OCI-LY7 (cell line): ENCODE results near the gene ADGRG6. TPM values are rescaled to one million over a fixed set of nuclear protein-coding genes. Genes with fewer than 3 reads are reported as not detected.
"Not testable (repeated sequence)": the region's sequence is repeated elsewhere in the genome, so short reads cannot be mapped to it uniquely, and the experiment has no call there.

Experiments used
- BruUV-seq: library from RNA; stranded (reverse); fragments of 400-500 nt; replicated peaks from 2 replicates; lab custom pipeline; 2021; lab: Mats Ljungman, UMichigan
- CTCF ChIA-PET: fragments of 300-600 bp; sonication (Branson Sonifier 250); formaldehyde crosslinking; loops from one replicate; lab custom pipeline; 2022; ENCODE audit warnings: antibody characterized with exemption; ENCODE audit not compliant: unreplicated experiment; lab: Charles Lee
- POLR2A ChIA-PET: fragments of 300-600 bp; sonication (Branson Sonifier 250); formaldehyde crosslinking; loops from one replicate; lab custom pipeline; 2022; ENCODE audit warnings: antibody characterized with exemption; lab: Charles Lee
- DNase-seq: peaks from one replicate; pipeline ENCODE4 v3.0.0-alpha.2; 2015; ENCODE audit warnings: low spot score
- H2AFZ ChIP-seq: fragments of 200-600 bp; sonication (generic), shearing (Covaris generic); 2 replicates; pipeline ENCODE4 v1.6.1; 2014; ENCODE audit warnings: mild to moderate bottlenecking, antibody characterized with exemption, low read length, moderate library complexity
- H3K27ac ChIP-seq: fragments of 200-600 bp; sonication (generic); 2 replicates; pipeline ENCODE4 v1.5.1; 2014; ENCODE audit warnings: mixed run types, low read depth, mild to moderate bottlenecking, moderate library complexity, low read length, inconsistent platforms; ENCODE audit not compliant: poor library complexity, severe bottlenecking
- H3K36me3 ChIP-seq: fragments of 200-600 bp; sonication (generic); 2 replicates; pipeline ENCODE4 v1.6.1; 2014; ENCODE audit warnings: mild to moderate bottlenecking, antibody characterized with exemption, low read length, moderate library complexity, mixed read lengths; ENCODE audit not compliant: insufficient read depth
- H3K4me1 ChIP-seq: fragments of 200-600 bp; sonication (generic); 2 replicates; pipeline ENCODE4 v1.5.1; 2014; ENCODE audit warnings: mild to moderate bottlenecking, low read length; ENCODE audit not compliant: insufficient read depth, poor library complexity, severe bottlenecking
- H3K4me2 ChIP-seq: fragments of 200-600 bp; sonication (generic); 2 replicates; pipeline ENCODE4 v1.6.1; 2014; ENCODE audit warnings: mild to moderate bottlenecking, low read length
- H3K4me3 ChIP-seq: fragments of 200-600 bp; sonication (generic); 2 replicates; pipeline ENCODE4 v1.5.1; 2014; ENCODE audit warnings: mild to moderate bottlenecking, low read depth, low read length; ENCODE audit not compliant: poor library complexity, severe bottlenecking
- H3K79me2 ChIP-seq: fragments of 200-600 bp; sonication (generic); 2 replicates; pipeline ENCODE4 v1.6.1; 2016; ENCODE audit warnings: low read depth, mild to moderate bottlenecking, low read length, moderate library complexity, mixed read lengths; ENCODE audit not compliant: insufficient read depth
- H3K9me2 ChIP-seq: fragments of 200-600 bp; sonication (generic); 2 replicates; pipeline ENCODE4 v1.6.1; 2016; ENCODE audit warnings: mild to moderate bottlenecking, low read length, mixed read lengths; ENCODE audit not compliant: insufficient read depth
- H3K9me3 ChIP-seq: fragments of 200-600 bp; sonication (generic); 2 replicates; pipeline ENCODE4 v1.6.1; 2014; ENCODE audit warnings: mild to moderate bottlenecking, mixed run types, low read length, mixed read lengths
- H4K20me1 ChIP-seq: fragments of 200-600 bp; sonication (generic); 2 replicates; pipeline ENCODE4 v1.6.1; 2014; ENCODE audit warnings: mild to moderate bottlenecking, antibody characterized with exemption, low read length, moderate library complexity, mixed read lengths; ENCODE audit not compliant: insufficient read depth
- EZH2phosphoT487 ChIP-seq: fragments of 200-600 bp; sonication (generic); IDR thresholded peaks from 2 replicates; pipeline ENCODE4 v1.6.1; 2018; ENCODE audit warnings: low read depth, borderline replicate concordance, mild to moderate bottlenecking, mixed run types, antibody characterized with exemption, low read length, moderate library complexity, mixed read lengths
- intact Hi-C: fragments of 100-400 bp; cut with micrococcal nuclease; formaldehyde crosslinking; loops from one replicate; pipeline ENCODE4 v1.10.0; 2022; ENCODE audit not compliant: unreplicated experiment
- total RNA-seq, 2 experiments: library from RNA; depleted of rRNA in 1 of 2; stranded (reverse); fragments of >200 nt in 1 of 2; shearing (Covaris generic) in 1 of 2; gene quantifications; 2 replicates each; pipeline ENCODE4 v1.2.3, GENCODE V29; 2014 to 2022
- TF ChIP-seq, protein P1 (sequence below): fragments of 200-600 bp; sonication (generic); conservative IDR thresholded peaks from 2 replicates; pipeline ENCODE4 v1.5.1; 2014; ENCODE audit warnings: mild to moderate bottlenecking, antibody characterized with exemption, low read length, moderate library complexity, mixed read lengths

The ADGRG6 gene
- total RNA-seq, 2 experiments from 2014 or later = not detected

DNA sequence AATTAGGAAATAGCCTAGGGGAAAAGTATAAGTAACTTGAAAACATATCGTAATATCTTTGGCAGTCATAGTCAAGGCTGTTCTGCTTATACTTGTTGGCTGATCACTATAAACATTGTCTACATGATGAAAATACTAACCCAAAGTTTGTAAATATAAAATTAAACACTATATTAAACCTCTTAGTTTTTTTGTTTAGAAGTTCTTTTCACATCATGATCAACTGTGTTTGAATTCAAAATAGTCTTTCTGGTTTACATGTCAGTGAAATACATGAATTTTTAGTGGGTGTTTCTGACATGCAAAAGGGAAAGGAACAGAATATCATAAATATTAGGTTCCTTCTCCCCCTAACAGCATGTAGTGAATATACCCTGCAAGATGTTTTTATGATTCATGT lies 43.5 kb downstream of the ADGRG6 start:
- no TSS peak for BruUV-seq
- H3K4me1 ChIP-seq = no peaks in the 10 kb centered on the region
- H3K36me3 ChIP-seq = no peaks in the 10 kb centered on the region
- H3K4me2 ChIP-seq = no peak overlapping the region
- TF ChIP-seq, protein P1, sequence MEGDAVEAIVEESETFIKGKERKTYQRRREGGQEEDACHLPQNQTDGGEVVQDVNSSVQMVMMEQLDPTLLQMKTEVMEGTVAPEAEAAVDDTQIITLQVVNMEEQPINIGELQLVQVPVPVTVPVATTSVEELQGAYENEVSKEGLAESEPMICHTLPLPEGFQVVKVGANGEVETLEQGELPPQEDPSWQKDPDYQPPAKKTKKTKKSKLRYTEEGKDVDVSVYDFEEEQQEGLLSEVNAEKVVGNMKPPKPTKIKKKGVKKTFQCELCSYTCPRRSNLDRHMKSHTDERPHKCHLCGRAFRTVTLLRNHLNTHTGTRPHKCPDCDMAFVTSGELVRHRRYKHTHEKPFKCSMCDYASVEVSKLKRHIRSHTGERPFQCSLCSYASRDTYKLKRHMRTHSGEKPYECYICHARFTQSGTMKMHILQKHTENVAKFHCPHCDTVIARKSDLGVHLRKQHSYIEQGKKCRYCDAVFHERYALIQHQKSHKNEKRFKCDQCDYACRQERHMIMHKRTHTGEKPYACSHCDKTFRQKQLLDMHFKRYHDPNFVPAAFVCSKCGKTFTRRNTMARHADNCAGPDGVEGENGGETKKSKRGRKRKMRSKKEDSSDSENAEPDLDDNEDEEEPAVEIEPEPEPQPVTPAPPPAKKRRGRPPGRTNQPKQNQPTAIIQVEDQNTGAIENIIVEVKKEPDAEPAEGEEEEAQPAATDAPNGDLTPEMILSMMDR = no peak
- TF ChIP-seq EZH2phosphoT487 = no peak
- no peaks in the 10 kb centered on the region for H3K79me2 ChIP-seq
- ChIA-PET CTCF (no interaction called here), POLR2A (no interaction called here)
- no peaks in the 10 kb centered on the region for H3K9me2 ChIP-seq
- H3K4me3 ChIP-seq = no peak overlapping the region
- no peaks in the 10 kb centered on the region for H3K9me3 ChIP-seq
- intact Hi-C loops = no loop called here
- H4K20me1 ChIP-seq = no peaks in the 10 kb centered on the region
- DNase-seq = no peak
- H3K27ac ChIP-seq = no peak overlapping the region
- H2AFZ ChIP-seq = no peak overlapping the region

DNA sequence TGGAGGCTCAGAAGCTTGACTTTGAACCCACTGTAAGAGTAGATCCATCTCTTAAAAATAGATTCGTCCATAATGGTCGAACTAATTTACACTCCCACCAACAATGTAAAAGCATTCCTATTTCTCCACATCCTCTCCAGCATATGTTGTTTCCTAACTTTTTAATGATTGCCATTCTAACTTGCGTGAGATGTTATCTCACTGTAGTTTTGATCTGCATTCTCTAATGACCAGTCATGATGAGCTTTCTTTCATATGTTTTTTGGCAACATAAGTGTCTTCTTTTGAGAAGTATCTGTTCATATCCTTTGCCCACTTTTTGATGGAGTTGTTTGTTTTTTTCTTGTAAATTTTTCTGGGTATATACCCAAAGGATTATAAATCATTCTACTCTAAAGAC lies 44.4 kb downstream of the ADGRG6 start:
- H3K4me1 ChIP-seq, H2AFZ ChIP-seq, DNase-seq, H3K27ac ChIP-seq, H3K9me2 ChIP-seq, H4K20me1 ChIP-seq, CTCF ChIA-PET, H3K4me2 ChIP-seq, BruUV-seq, H3K36me3 ChIP-seq, intact Hi-C loops, H3K4me3 ChIP-seq, H3K79me2 ChIP-seq, H3K9me3 ChIP-seq: not testable (repeated sequence)
- POLR2A ChIA-PET = interaction anchor here (0.6 kb wide), 1 partner anchor 417 kb away, joined by 3 read pairs; no protein-coding TSS in a partner anchor

DNA sequence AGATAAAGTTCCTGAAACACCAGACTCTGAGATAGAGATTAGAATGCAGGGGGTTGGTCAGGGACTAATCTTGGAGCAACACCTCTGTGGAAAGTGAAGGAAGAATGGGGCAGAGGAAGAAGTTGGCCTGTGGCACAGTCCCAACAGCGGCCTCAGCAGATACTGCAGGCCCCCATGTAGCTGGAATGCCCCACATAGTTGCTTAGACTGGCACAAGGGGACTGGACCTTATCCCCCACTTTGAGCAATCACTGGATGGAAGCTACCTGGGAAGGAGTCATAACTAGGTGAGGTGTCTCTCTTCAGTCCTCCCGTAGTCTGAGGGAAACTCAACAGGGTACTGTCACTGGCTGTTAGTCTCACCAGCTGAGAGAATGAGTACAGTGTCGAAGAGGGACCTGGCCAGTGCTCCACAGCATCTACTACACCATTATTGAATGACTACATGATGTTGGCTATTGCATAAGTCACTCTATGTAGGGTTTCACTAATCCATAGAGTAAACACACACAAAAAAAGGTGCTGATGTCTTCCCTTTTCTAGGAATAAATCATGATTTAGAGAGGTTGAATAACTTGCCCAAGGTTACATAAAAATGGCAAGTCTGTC lies 47.5 kb downstream of the ADGRG6 start:
- ChIA-PET POLR2A (interaction anchor here (0.6 kb wide), 1 partner anchor 269 kb away, joined by 3 read pairs; no protein-coding TSS in a partner anchor), CTCF (no interaction called here)
- BruUV-seq = no TSS peak
- Histone ChIP-seq H3K27ac (no peak overlapping the region), H3K79me2 (no peaks in the 10 kb centered on the region), H4K20me1 (no peaks in the 10 kb centered on the region), H3K4me1 (no peaks in the 10 kb centered on the region), H3K4me3 (no peak overlapping the region), H3K9me2 (no peaks in the 10 kb centered on the region), H3K36me3 (no peaks in the 10 kb centered on the region), H3K4me2 (no peak overlapping the region), H3K9me3 (no peaks in the 10 kb centered on the region), H2AFZ (no peak overlapping the region)
- TF ChIP-seq, protein P1 = no peak
- no peak for TF ChIP-seq EZH2phosphoT487
- intact Hi-C loops = no loop called here
- DNase-seq = no peak
